GM23338 (cell line): Measurements from ENCODE around the gene PIGU.

Source experiments
- CREB1 ChIP-seq: fragments of 250-450 bp; sonication (Bioruptor Pico); IDR thresholded peaks from 2 replicates; pipeline ENCODE4 v1.5.0; 2020; ENCODE audit warnings: low read depth, mild to moderate bottlenecking, moderate library complexity
- CTCF ChIP-seq, 2 experiments: fragments of 200-600 bp in 1 of 2; sonication (generic) in 1 of 2; conservative IDR thresholded peaks; 2 replicates each; pipeline versions ENCODE4 v1.5.1 to v1.6.1; 2016 to 2017; ENCODE audit warnings: antibody characterized with exemption in 2 of 2, low read depth in 2 of 2, mild to moderate bottlenecking in 2 of 2, moderate library complexity in 1 of 2
- EZH2 ChIP-seq: fragments of 200-600 bp; sonication (generic); IDR thresholded peaks from one replicate; pipeline ENCODE4 v1.8.0; 2017; ENCODE audit warnings: antibody characterized with exemption, mild to moderate bottlenecking, low read depth; ENCODE audit not compliant: unreplicated experiment
- POLR2AphosphoS5 ChIP-seq: IDR thresholded peaks from 2 replicates; pipeline ENCODE4 v1.6.1; 2016; ENCODE audit warnings: antibody characterized with exemption, low read depth
- REST ChIP-seq: IDR thresholded peaks from one replicate; pipeline ENCODE4 v1.6.1; 2018; ENCODE audit warnings: antibody characterized with exemption; ENCODE audit not compliant: unreplicated experiment
- ZNF114 ChIP-seq: fragments of 250-450 bp; sonication (Bioruptor Pico); IDR thresholded peaks from 2 replicates; pipeline ENCODE4 v1.5.0; 2020; ENCODE audit warnings: mild to moderate bottlenecking, moderate library complexity
- ZNF331 ChIP-seq: fragments of 250-450 bp; sonication (Bioruptor Pico); IDR thresholded peaks from 2 replicates; pipeline ENCODE4 v1.5.0; 2020; ENCODE audit warnings: low read depth, mild to moderate bottlenecking, moderate library complexity

- TF ChIP-seq CTCF (conservative IDR thresholded peaks at IDR 0.05; ENCODE audit: low read depth in 2 of 2) (no peak), REST (no peak), EZH2 (no peak), POLR2AphosphoS5 (no peak), ZNF331 (no peak), ZNF114 (CRISPR knock-in tag) (no peak), CREB1 (no peak)
These were observed 101.1 kb downstream of the PIGU start for GRCh38 chr20:34575756-34576155.
